ENCODE results near the gene IRF2BP1.
"Not testable (repeated sequence)": the region's sequence is repeated elsewhere in the genome, so short reads cannot be mapped to it uniquely, and the experiment has no call there.

Gene IRF2BP1

GRCh38 chr19:45881082-45881908 is 4.6 kb downstream of the IRF2BP1 start:
- DNase-seq (ENCODE audit: low spot score): peak; percentile 36

GRCh38 chr19:45879971-45880370 is 6.0 kb downstream of the IRF2BP1 start:
- DNase-seq (ENCODE audit: low spot score): no peak

- DNase-seq (ENCODE audit: low spot score): no peak
These were observed 6.9 kb downstream of the IRF2BP1 start for GRCh38 chr19:45879055-45879454.

GRCh38 chr19:45878043-45878794 is 7.7 kb downstream of the IRF2BP1 start:
- DNase-seq (ENCODE audit: low spot score): no peak

GRCh38 chr19:45876411-45877197 is 9.3 kb downstream of the IRF2BP1 start:
- peak; percentile 14 for DNase-seq (ENCODE audit: low spot score)

GRCh38 chr19:45876161-45876410 is 9.9 kb downstream of the IRF2BP1 start:
- peak; percentile 34 for DNase-seq (ENCODE audit: low spot score)

GRCh38 chr19:45874620-45874966 is 11.3 kb downstream of the IRF2BP1 start:
- DNase-seq (ENCODE audit: low spot score): no peak

- no peak for DNase-seq (ENCODE audit: low spot score)
These were observed 12.6 kb downstream of the IRF2BP1 start for GRCh38 chr19:45873219-45873772.

- DNase-seq (ENCODE audit: low spot score): no peak
These were observed 13.6 kb downstream of the IRF2BP1 start for GRCh38 chr19:45872095-45872919.

GRCh38 chr19:45870798-45871197 is 15.1 kb downstream of the IRF2BP1 start:
- no peak for DNase-seq (ENCODE audit: low spot score)

GRCh38 chr19:45867241-45867640 is 18.7 kb downstream of the IRF2BP1 start:
- not testable (repeated sequence) for DNase-seq (ENCODE audit: low spot score)

GRCh38 chr19:45866400-45867176 is 19.4 kb downstream of the IRF2BP1 start:
- no peak for DNase-seq (ENCODE audit: low spot score)

GRCh38 chr19:45865269-45865948 is 20.5 kb downstream of the IRF2BP1 start:
- no peak for DNase-seq (ENCODE audit: low spot score)

- no peak for DNase-seq (ENCODE audit: low spot score)
These were observed 21.3 kb downstream of the IRF2BP1 start for GRCh38 chr19:45864629-45865082.

GRCh38 chr19:45863840-45864628 is 21.9 kb downstream of the IRF2BP1 start, which contains the start of gene FOXA3:
Gene FOXA3 (plus strand): TSS chr19:45864326. CDS start chr19:45864457, 131 bp downstream.
- peak; percentile 65 for DNase-seq (ENCODE audit: low spot score)

- DNase-seq (ENCODE audit: low spot score): no peak
These were observed 22.6 kb downstream of the IRF2BP1 start for GRCh38 chr19:45863335-45863839.

GRCh38 chr19:45862564-45863334 is 23.2 kb downstream of the IRF2BP1 start, which contains the start of gene SYMPK:
Gene SYMPK (minus strand): TSS chr19:45863147. CDS start chr19:45854495, 8,652 bp downstream.
- DNase-seq (ENCODE audit: low spot score): peak; percentile 100

GRCh38 chr19:45862271-45862563 is 23.7 kb downstream of the IRF2BP1 start:
- no peak for DNase-seq (ENCODE audit: low spot score)

Data from activated CD4-positive, alpha-beta T cell treated with anti-CD3 and anti-CD28 coated beads, Interleukin-2, Interleukin-4, amounts not matched to agents 100 ng/mL and 50 ng/mL, durations not matched to agents 16 hours and 8 hours (primary cell).